NCI-H1694 (cell line): ENCODE measurements around the gene OAF.
"Not testable (repeated sequence)": the region's sequence is repeated elsewhere in the genome, so short reads cannot be mapped to it uniquely, and the experiment has no call there.

Experiments
- DNase-seq: peaks from one replicate; lab custom pipeline; 2025; lab: John Stamatoyannopoulos, UW

Gene OAF

DNA sequence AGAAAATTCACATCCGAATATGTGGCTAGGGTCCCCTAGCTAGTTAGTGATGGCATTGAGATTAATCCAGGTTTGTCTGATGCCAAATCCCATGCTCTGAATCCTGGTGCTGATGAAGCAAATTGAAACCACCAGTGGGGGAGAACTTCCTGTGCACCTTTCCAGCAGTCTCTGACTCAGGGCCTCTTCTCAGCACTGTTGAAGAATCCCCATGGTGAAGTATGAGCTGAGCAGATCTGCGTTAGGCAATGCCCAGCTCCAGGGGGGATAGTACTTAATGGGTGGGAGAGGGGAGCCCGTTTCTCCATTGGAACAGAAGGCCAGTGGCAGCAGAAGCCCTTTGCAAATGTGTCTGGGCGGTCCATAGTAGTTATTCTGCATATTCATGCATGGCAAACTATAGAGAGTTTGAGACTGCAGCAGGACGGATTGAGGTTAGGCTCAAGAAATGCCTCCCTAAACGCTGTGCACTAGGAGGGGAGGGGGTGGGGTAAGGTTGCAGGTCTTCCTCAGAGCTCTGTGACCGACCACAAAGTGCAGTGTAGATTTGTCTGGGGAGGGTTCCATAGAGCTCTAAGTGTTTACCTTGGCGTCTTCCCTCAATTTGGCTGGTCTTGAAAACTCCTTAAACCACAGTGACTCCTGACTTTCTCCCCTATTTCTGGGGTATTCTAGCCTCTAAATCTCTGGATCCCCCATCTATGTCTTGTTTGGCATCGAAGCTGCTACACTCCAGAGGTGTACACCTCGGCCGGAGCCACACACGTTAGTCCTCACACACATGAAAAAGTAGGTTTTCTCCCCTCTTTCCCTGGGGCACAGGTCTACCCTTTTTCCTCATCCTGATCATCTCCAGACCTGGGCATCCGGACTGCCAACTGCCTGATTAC is 33.9 kb downstream of the OAF start:
- no peak for DNase-seq

DNA sequence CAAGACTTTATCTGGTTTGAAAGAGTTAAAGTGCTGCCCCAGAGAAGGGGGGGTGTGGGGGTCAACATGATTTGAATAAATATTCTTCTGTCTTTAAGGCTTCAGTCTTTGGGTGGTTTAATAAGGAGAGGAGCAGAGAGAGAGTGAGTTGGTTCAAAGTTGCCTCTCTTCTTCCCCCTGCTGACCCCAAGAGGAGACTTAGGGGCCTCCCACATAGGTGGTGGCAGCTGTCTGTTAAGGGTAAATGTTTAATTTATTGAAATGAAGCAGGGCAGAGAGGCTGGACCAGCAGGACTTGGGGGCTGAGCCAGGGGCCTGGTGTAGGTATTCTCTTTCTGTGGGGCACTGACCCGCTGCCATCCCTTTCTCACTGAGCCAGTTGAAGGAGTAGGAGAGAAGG is 34.6 kb downstream of the OAF start:
- DNase-seq, result no peak

DNA sequence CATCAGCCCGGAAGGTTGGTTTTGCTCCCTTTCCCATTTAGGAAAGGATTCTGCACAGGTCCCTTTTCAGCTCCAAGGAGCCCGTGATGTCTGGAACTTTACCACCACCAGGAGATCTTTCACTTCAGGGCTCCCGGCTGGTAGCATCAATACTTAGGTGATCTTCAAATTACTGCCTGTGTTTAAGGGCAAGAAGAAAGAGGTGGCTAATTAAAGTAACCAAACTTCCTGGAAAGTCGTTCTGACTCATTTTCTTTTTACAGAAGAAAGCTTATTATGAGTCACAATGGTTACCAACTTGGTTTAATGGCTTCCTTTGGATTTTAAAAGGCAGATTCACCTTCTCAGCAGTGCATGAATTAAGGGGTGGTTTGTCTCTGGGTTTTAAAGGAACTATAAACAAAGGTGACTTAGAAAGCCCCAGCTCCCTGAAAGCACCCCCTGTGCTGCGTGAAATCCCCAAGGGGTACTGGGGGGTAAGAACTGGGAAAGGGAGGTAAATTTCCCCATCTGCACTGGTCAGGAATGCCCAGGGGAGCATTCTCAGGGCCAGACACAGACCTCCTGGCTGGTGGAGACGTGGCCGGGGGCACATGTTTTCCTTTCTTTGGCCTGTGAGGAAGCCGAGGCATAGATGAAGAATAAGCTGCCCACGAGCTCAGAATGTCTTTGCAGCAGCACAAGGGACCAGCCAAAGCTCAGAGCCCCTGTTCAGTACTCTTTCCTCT is 37.9 kb downstream of the OAF start:
- no peak for DNase-seq

DNA sequence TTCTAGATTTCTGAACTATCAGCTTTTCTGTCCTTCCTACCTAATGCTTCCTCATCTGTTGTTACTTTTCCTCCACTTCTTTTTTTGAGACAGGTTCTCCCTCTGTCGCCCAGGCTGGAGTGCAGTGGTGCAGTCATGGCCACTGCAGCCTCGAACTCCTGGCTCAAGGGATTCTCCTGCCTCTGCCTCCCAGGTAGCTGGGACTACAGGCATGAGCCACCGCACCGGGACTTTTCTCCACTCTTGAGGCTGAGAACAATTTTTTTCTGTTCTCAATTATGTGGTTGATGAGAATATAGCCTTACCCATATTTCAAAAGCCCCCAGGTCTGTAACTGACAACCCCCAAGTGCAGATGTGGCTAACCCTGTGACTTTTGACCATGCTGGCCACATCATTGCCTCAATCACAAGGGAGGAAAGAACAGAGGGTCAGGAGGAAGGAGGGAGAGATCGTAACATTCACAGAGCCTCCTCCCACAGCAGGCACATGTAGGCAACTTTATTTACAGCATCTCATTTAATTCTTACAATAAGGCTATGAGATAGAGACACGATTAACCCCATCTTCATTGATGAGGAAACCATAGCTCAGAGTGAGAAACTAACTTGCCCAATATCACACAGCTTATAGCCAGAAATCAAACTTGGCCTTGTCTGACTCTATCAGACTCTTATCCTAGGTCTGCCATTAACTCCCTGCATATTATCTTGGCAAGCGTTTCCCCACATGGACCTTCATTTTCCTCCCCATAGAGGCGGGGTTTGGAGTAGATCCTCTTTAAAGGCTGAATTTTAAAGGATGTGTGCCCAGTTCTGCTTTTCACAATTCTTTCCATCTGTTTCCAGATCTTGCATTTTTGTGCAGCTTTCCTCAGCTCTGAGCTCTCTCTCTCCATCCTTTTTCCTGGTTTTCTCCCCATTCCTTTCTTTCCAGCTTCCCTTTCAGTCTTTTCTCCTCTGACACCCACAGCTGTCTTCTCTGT is 38.7 kb downstream of the OAF start:
- no peak for DNase-seq

DNA sequence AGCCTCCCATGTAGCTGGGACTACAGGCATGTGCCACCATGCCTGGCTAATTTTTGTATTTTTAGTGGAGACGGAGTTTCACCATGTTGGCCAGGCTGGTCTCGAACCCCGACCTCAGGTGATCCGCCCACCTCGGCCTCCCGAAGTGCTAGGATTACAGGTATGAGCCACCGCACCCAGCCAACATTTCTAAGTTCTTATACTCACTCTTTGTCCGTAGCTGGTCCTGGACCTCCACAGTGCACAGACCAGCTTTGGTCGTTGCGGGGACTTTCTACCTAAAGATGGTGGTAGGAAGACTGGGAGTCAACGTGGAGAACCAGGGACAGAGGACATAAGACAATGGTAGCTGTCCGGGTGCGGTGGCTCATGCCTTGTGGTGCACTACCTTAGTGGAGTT is 42.5 kb downstream of the OAF start:
- not testable (repeated sequence) for DNase-seq

DNA sequence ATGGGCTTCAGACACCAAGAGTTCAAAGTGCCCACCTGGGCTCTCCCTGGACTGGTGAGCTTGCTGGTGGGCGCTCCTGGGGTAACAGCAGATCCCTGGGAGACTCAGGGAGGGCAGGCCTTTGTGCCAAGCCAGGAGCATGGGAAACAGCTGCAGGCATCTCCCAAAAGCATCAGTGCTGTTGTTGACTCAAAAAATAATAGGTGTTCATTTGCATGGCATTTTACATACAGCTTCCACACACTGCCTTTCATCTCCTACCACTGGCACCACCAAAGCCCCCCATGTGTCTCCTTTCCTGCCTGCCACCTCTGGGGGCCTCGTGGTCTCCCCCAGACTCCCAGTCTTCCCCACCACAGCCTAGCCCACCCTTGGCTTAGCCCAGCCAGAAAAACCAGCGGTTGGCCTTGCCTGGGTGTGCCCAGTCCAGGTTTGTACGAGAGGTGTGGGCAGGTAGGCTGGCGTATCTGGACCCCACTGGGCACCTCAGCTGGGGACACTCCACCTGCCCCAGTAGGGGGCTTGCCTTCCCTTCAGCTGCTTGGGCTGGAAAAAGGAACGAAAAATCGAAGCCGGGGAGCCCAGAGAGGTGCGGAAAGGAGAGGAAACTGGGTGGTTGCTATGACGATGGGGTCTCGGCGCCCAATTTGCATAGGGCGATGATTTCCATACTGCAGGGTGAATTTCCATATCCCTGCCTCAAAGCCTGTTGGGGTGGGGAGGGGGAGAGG is 44.1 kb downstream of the OAF start:
- DNase-seq, result no peak

DNA sequence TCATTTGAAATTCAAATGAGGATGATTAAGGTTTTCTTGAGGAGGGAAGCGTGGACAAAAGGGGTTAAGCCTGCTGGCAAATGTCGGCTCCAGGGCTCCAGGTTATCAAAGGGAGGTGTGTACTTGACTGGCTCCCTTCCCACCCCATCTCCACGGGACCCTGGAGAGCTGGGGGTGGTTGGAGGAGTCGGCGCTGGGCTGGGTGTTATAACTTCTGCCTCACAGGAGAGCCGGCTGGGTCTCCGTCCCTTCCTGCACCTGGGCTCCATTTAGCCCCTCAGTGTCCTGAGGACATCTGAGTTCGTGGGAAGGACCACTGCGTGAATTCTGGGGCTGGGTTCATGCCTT is 44.7 kb downstream of the OAF start:
- DNase-seq, result no peak

DNA sequence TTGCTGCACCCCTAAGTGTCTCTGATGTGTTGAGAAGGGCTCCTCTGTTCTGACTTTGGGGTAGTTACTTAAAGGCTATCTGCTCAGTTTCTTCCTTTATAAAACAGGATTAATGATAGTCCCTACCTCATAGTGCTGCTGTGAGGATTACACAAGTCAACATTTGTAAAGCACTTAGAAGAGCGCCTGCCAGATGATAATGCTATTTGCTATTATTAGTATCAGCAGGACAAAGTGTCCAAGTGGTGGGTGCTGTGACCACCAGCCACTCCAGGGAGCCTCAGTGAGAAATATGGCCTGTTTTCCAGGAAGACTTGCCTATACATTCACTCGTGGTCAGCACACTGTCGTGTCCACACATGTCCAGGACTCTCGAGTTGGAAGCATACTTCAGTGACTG is 45.3 kb downstream of the OAF start:
- DNase-seq, result no peak

DNA sequence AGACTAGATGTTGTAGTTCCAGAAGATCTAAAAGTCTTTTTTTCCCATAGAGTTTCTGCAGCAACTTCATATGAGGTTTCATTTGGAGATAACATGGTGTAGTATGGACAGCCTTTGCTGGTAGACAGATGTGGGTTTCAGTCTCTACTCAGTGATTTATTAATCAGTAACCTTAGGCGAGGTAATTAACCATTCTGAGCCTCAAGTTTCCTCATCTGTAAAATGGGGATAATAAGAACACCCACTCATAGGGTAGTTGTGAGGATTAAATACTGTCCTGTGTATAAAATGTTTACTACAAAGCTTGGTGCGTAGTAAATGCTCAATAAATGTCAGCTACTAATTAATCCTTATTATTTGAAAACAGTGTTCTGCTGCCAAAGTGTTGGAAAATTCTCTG is 45.9 kb downstream of the OAF start:
- DNase-seq, result no peak

DNA sequence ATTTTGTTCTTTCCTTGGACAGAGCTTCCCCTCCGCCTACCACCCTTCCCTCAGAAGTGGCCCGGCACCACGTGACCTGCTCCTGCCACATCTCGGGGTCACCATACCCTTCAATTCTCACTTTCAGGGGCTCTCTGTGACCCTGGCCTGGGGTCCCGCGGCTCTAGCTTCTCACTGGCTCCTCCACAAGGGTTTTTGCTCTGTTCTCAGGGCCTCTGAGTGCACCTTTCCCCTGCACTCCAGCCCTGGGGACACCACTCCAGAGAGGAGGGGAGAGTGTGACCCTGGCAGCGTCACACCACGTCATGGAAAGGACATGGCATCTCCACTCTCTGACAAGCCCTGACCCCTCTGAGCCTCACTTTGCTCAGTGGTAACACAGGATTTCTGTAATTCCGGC is 46.5 kb downstream of the OAF start:
- DNase-seq, result no peak

DNA sequence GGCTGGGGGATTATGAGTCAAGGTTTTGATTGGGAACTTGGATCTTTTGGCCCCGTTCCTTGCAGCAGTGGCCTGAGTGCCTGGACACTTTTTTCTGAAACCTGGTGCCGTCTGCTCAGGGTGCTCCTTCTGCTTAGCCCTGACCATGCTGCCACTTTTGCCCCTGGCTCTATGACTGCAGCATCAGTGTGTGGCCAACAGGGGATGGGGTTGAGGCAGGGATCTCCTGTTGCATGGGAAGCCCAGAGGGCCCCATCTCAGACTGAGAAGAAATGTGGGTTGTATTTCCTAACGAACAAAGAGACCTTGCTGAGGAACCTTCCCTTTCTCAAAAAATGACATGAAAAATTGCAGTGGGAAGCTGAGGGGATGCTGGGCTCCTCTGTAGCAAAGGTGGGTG is 47.8 kb downstream of the OAF start:
- no peak for DNase-seq

DNA sequence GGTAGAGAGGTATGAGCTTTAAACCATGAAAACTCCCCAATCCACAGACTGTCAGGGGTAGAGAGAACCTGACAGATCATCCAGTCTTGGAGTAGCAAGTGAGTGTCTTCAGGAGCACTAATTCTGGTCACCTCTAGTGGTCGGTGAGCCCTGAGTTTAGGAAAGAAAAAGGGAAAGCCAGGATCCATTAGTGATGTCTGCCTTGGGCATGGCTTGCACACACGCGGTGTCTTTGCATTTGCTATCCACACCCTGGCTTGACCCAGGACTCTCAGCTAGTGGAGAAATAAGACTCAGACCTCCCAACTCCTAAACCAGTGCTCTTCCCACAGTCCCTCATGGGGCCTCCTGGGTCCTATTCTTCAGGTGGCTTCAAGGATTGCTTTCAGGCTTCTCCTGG is 48.4 kb downstream of the OAF start:
- DNase-seq, result no peak

DNA sequence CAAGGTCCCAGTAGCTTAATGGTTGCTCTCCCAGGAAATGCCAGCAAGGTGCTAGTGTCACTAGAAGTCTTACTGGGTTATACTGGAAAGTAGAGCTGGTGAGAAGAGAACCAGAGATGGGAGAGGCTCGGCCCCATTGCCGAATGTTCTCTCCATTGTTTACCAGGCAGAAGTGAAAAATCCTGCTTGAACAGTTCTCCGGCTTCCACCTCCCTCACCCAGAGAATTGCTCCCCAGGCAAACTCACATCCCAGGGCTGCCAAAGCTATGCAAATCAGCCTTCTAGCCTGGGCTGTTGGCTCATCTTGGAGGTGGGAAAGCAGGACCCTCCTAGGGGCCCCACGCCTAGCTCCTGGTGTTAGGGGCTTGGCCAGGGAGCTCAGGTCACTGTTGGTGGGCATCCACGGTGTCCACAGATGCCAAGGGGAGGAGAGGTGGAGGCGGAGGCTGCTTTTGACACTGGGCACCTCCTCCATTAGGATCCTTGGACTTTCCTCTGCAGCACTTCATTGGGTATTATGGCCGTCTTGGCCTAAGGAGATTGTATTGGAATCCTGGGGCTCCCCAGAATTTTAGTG is 49.2 kb downstream of the OAF start:
- no peak for DNase-seq

DNA sequence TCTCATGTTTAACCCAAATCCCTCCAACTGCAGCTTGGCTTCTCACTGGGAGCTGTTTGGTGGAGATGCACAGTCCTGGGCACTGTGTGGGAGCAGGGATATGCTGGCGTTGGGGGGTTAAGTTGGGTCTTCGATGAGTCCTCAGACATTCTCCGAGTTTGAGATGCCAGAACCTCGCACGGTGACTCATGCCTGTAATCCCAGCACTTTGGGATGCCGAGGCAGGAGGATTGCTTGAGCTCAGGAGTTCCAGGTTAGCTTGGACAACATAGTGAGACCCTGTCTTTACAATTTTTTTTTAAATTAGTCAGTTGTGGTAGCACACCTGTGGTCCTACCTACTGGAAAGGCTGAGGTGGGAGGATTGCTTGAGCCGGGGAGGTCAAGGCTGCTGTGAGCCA is 49.8 kb downstream of the OAF start:
- DNase-seq, result no peak

DNA sequence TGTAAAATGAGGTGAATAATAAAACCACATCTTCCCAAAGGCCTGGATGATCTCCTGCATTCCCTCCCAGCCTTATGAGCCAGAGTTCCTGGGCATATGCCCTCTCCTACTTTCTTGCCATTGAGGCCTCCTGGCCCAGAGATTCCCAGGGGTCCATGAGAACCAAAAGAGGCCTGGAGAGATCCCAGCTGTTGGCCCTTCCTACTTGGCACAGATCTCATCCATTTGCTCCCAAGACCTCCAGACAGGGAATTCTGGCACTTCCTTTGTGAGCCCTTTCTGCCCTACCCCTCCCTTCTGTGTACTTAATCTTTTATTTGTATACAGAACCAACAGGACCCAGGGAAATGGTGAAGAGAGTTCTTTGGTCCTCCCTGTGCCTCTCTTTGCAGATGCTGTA is 50.5 kb downstream of the OAF start:
- DNase-seq, result no peak

DNA sequence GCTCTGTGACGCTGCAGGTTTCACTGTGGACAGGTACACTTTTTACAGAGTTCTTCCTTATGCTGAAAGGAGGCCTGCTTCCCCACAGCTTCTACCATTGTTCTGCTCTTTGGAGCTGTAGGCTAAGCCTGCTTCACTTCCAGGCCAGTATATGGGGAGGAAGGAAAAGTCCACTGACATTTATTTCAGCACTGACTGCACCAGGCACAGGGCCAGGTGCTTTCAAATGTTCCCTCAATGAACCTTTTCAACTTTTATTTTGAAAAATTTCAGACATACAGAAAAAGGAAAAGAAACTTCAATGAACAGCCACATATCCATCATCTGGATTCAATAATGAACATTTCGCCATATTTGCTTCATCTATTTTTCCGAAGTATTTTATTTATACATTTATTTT is 51.1 kb downstream of the OAF start:
- DNase-seq, result no peak

DNA sequence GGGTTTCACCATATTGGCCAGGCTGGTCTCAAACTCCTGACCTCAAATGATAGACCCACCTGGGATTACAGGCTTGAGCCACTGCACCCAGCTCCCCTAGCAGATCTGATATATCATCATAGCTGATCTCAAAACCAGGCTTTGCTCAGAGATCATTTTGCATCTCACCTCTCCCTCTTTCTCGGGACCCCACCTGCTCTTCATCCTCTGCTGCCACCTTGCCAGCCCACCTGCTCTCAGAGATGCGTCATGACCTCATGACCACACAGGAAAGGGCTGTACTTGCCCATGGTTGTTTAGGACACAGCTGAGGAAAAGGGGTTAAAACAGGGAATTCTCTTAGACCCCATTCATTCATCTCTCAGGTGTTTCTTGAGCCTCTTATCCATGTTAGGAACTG is 56.5 kb downstream of the OAF start:
- no peak for DNase-seq

DNA sequence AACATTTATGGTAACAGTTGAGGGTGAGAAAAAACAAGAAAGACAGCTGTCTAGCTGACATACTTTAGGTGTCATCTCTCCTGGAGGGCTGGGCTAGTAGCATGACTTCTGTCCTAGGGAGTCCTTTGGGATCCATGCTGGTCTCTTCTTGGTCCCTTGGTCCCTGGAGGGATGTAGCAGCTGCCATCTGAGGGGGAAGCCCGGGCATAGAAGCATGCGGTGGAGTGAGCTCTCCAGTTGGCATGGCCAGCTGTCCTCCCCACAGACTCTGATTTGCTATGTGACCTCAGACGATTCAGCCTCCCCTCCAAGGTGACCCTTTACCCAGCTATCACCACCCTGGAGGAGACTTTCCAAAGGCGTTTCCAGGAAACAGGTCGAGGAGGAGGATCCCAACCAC is 57.9 kb downstream of the OAF start:
- DNase-seq, result no peak

DNA sequence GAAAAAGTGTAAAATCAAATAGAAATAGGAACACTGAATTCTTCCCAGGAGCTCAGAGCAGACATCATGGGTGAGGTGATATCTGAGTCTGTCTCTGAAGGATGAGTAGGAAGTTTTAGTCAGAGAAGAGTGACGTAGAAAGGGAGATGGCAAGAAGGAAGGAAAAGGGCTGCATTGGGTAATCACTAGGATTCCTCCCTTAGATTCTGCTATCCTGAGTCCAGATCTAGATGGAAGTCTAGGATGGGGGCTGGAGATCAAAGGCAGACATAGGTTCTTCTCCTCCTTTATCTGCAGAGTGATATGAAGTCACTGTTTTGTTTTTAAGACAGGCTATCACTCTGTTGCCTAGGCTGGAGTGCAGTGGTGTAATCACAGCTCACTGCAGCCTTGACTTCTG is 59.6 kb downstream of the OAF start:
- no peak for DNase-seq

DNA sequence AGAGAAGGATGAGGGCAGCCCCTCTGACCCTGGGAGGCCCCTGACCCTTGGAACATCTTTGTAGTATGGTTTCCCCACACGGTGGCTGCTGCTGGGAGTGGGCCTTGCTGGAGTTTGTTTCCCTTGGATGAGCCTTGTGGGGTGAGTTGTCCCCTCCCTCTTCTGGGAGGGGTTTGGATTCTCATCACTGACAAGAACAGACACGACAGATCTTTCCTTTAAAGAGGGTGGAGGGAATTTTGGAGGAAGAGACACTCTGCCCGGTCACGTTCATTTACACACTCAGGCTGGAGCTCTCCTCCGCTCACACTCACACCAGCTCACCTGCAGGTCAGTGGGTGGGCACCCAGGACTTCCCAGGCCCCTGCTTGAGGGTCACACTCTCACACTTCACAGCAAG is 60.8 kb downstream of the OAF start:
- no peak for DNase-seq

DNA sequence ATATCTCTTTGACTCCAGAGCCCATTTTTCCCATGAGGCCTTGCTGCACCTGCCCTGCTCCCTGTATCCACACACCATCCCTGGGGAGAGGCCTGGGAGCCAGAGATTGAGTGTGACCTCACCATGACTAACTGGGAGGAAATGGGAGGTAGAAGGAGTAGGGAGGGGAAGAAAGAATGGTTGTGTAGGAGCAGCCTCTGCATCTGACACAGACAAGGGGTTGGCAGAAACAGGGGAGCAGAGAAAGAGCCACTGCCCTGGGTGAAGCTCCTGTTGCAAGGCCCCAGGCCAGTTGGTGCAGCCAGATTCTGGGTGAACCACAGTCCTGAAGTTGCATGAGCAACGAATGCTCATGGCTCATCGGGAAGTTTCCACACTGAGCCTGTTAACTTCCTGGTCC is 61.5 kb downstream of the OAF start:
- no peak for DNase-seq

DNA sequence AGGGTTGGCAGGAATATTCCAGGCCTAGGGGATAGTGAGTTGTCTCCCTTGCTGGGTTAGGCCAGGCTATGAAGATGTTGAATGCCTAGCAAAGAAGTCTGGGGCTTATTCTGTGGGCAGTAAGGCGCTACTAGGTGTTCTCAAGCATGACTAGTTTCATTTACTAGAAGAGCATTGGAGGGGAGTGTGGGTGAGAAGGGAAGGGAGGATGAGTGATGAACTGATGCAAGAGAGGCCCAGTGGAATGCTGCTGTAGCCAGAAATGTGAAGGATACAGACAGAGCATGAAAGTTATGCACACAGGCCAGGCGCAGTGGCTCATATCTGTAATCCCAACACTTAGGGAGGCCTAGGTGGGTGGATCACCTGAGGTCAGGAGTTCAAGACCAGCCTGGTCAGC is 62.6 kb downstream of the OAF start:
- DNase-seq, result no peak
